ENCODE measurements around the gene MTRF1L.
"Not testable (repeated sequence)": the region's sequence is repeated elsewhere in the genome, so short reads cannot be mapped to it uniquely, and the experiment has no call there.

The MTRF1L gene

DNA sequence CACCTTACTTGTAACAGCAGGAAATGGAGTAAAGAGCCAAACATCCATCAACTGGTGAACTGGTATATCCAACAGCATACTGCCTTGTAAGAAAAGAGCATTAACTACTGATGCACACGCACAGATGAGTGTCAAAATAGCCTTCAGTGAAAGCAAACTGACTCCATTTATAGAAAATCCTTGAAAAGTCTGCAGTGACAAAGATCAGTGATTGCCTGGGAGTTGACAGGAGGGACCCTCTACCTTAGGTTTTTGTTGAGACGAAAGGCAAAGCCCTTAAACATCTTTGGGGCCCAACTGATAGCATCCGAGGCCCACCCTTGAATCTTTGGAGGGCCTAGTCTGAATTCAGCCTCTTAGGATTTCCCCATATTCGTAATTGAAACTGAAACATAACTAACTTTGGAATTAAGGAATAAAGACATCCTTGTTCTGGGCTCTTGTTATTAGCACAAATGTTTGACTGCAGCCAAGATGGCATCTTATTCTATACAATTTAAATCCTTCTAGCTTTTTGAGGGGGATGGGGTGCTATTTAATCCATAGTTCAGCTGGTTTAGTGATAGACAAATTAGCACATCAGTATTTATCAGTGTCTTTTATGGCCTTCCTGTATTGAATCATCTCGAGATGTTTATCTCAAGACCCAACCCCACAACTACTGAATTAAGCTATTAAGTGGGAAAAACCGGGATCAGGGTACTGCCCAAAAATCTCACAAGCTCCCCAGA is 32.7 kb downstream of the MTRF1L start:
- peak in 1 of 2 experiments; percentile 40 for DNase-seq

GRCh38 chr6:152966168-152966894 is 36.2 kb downstream of the MTRF1L start:
- not testable (repeated sequence) for DNase-seq

DNA sequence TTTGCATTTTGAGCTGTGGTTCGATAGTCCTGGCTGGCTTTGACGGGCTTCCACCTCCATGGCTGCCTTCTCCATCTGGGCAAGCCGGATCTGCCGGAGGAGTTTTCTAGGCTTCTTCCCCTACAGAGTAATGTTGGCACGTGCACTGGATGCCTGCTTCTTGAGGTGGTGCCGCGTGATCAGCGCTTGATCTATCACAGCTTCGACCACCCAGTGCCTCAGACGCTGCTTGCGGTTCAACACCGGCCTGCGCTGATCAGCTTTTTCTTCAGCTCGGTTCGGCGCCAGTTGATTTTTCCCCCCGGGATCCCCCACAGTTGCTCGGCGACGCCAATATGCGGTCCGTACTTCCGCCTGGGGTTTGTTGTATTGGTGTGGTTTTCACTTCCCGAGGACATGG is 43.2 kb downstream of the MTRF1L start:
- DNase-seq: no peak

GRCh38 chr6:152957796-152958195 is 44.7 kb downstream of the MTRF1L start:
- DNase-seq: no peak

GRCh38 chr6:152954443-152954842 is 48.1 kb downstream of the MTRF1L start:
- DNase-seq: peak in 1 of 2 experiments; percentile 34

DNA sequence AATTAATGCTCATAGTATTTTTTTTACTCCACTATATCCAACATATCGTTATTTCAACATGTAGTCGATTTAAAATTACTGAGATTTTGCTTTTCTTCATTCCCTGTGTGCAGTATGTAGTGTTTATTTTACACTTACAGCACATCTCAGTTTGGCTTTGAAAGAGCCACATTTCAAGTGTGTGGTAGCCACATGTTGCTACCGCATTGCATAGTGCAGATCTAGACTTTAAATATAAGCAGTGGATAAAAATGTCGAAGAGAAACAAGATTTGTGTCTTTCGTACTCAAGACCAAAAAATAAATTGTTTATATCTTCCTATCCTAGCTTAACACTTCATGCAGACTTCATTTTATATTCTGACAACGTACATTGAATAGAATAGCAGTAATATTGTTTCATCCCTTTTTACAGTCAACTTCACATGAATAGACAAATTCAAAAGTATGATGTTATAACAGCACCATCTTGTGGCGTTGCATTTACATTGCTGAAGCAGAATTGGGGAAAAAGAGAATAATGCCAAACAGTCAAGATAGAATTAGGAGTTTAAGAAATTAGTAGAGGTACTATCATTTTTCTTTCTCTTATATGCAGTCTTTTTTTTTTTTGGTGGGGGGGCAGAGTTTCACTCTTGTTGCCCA is 49.5 kb downstream of the MTRF1L start:
- DNase-seq: peak; percentile 10 to 61

GRCh38 chr6:152952045-152952444 is 50.5 kb downstream of the MTRF1L start:
- no peak for DNase-seq

GRCh38 chr6:152950240-152950639 is 52.3 kb downstream of the MTRF1L start:
- no peak for DNase-seq

GRCh38 chr6:152948150-152948768 is 54.2 kb downstream of the MTRF1L start:
- DNase-seq: peak; percentile 8 to 59

GRCh38 chr6:152946995-152947394 is 55.5 kb downstream of the MTRF1L start:
- no peak for DNase-seq

DNA sequence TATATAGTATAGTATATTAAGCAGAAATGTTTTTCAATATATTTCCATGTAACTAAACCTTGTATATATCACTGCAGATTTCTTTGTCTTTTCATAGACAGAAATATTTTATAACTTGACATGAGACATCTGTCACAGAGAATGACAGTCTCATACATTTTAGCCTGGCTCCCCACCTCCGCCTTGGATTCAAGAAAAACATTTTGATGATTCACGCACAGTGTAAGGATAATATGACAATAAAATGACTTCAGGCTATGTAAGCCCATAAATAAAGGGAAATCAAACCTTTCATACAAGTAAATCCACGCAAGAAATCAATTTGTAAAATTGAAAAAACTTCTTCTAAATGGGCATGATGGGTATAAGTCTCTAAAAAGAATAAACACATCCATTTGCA is 56.0 kb downstream of the MTRF1L start:
- DNase-seq: no peak

DNA sequence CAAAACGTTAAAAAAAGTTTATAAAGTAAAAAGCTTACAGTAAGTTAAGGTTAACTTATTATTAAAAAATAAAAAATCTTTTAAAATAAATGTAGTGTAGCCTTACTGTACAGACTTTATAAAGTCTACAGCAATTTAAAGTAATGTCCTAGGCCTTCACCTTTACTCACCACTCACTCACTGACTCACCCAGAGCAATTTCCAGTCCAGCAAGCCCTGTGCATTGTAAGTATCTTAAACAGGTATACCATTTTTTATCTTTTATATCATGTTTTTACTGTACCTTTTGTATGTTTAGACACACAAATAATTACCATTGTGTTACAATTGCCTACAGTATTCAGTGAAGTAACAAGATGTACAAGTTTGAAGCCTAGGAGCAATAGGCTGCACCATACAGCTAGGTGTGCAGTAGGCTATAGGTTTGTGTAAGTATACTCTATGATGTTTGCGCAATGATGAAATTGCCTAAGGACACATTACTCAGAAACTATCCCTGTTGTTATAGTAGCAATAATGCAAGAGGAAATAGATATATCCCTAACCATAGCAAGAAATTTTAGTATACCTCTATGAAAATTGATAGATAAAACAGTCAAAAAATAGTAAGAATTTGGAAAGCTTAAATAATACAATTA is 59.1 kb downstream of the MTRF1L start:
- DNase-seq: no peak

DNA sequence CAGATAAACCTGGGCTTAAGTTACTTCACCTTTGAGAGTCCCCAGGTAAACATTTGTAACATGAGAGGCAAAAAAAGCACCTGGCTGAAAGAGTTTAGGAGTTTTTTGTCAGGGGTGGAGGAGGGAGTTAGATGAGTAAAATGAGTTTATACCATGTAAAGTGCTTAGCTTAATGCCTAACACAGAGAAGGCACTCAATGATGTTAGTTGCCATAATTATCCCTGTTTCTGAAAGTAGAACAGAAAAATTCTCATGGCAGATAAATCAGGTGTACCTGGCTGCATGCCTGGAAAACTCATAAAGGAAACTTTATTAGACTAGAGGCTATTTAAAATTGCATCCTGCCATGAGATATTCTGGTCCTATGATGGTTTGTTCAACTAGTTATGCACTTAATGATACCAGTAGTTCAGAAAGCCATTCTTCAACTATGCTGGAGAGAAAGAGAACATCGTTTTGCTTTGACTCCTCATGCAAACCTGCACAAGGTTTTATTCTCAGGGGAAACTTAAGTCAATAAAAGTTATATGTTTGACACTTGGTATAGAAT is 60.1 kb downstream of the MTRF1L start:
- no peak for DNase-seq

GRCh38 chr6:152941746-152942145 is 60.8 kb downstream of the MTRF1L start:
- no peak for DNase-seq
